Endothelial cell of umbilical vein (primary cell): ENCODE measurements around the gene NPIPA3. TPM values are rescaled to one million over a fixed set of nuclear protein-coding genes. Genes with fewer than 3 reads are reported as not detected.

Experiments used
- BruUV-seq: library from RNA; stranded (reverse); fragments of 400-500 nt; replicated peaks from 2 replicates; lab custom pipeline; 2021; lab: Mats Ljungman, UMichigan
- CTCF ChIA-PET: fragments of 300-600, 350-600 bp; sonication (Branson Sonifier 250); formaldehyde crosslinking; loops from one replicate; lab custom pipeline; 2021; ENCODE audit warnings: antibody characterized with exemption, inconsistent platforms; lab: Charles Lee
- POLR2A ChIA-PET: fragments of 300-600, 350-600 bp; sonication (Branson Sonifier 250); formaldehyde crosslinking; loops from one replicate; lab custom pipeline; 2021; ENCODE audit warnings: antibody characterized with exemption, inconsistent platforms; lab: Charles Lee
- DNase-seq: peaks from one replicate; pipeline ENCODE4 v3.0.0-alpha.2; 2011; ENCODE audit warnings: low read depth, low spot score
- FAIRE-seq: peaks from 2 replicates; lab custom pipeline; 2011; peaks lifted over from hg19 to GRCh38; lab: Jason Lieb, UNC
- H2AFZ ChIP-seq: 2 replicates; pipeline ENCODE4 v1.6.0; 2012; ENCODE audit warnings: low read depth, low read length, control low read depth, inconsistent platforms
- H3K27ac ChIP-seq: 2 replicates; pipeline ENCODE4 v1.5.1; 2011; ENCODE audit warnings: low read depth, mild to moderate bottlenecking, control low read depth, low read length, moderate library complexity; ENCODE audit not compliant: insufficient read depth
- H3K27me3 ChIP-seq, 2 experiments: 2 replicates each; pipeline versions ENCODE4 v1.6.0 to v1.6.1; 2011; ENCODE audit warnings: low read length in 2 of 2, mixed read lengths in 1 of 2; ENCODE audit not compliant: control insufficient read depth in 2 of 2, insufficient read depth in 2 of 2
- H3K36me3 ChIP-seq, 2 experiments: 2 replicates in 1 of 2; 3 replicates in 1 of 2; pipeline ENCODE4 v1.5.1; 2011; ENCODE audit warnings: low read length in 2 of 2, mild to moderate bottlenecking in 1 of 2, moderate library complexity in 1 of 2; ENCODE audit not compliant: control insufficient read depth in 2 of 2, insufficient read depth in 2 of 2; ENCODE audit errors: extremely low read depth in 1 of 2
- H3K4me1 ChIP-seq: 3 replicates; pipeline ENCODE4 v1.5.1; 2011; ENCODE audit warnings: mild to moderate bottlenecking, low read length; ENCODE audit not compliant: control insufficient read depth, insufficient read depth; ENCODE audit errors: extremely low read depth
- H3K4me2 ChIP-seq: 2 replicates; pipeline ENCODE4 v1.6.1; 2011; ENCODE audit warnings: low read length, control low read depth, mixed read lengths; ENCODE audit not compliant: insufficient read depth
- H3K4me3 ChIP-seq, 3 experiments: fragments of 200-600 bp in 1 of 3; sonication (generic), shearing (Covaris generic) in 1 of 3; replicated peaks in 1 of 3; 2 replicates each; pipeline ENCODE4 v1.5.1; 2011 to 2016; ENCODE audit warnings: control low read depth in 3 of 3, low read length in 3 of 3, mild to moderate bottlenecking in 2 of 3, inconsistent platforms in 1 of 3, low read depth in 1 of 3, moderate library complexity in 1 of 3; ENCODE audit not compliant: insufficient read depth in 1 of 3
- H3K79me2 ChIP-seq: 2 replicates; pipeline ENCODE4 v1.6.0; 2012; ENCODE audit warnings: low read length, inconsistent platforms; ENCODE audit not compliant: control insufficient read depth, insufficient read depth
- H3K9ac ChIP-seq: replicated peaks from 2 replicates; pipeline ENCODE3; 2011; ENCODE audit warnings: low read length, control low read depth; ENCODE audit not compliant: insufficient read depth; ENCODE audit errors: extremely low read depth
- H3K9me1 ChIP-seq: replicated peaks from 3 replicates; pipeline ENCODE4 v1.6.0; 2011; ENCODE audit warnings: mild to moderate bottlenecking, low read length; ENCODE audit not compliant: control insufficient read depth, insufficient read depth; ENCODE audit errors: extremely low read depth
- H3K9me3 ChIP-seq: replicated peaks from 2 replicates; pipeline ENCODE4 v1.5.1; 2012; ENCODE audit warnings: low read length, inconsistent platforms; ENCODE audit not compliant: control insufficient read depth, insufficient read depth
- H4K20me1 ChIP-seq: replicated peaks from 2 replicates; pipeline ENCODE3; 2011; ENCODE audit warnings: mild to moderate bottlenecking, low read length; ENCODE audit not compliant: control insufficient read depth, insufficient read depth; ENCODE audit errors: extremely low read depth
- EZH2 ChIP-seq: IDR thresholded peaks from 2 replicates; pipeline ENCODE4 v1.6.1; 2012; ENCODE audit warnings: borderline replicate concordance, low read depth, mild to moderate bottlenecking, moderate library complexity, low read length, inconsistent platforms; ENCODE audit not compliant: severe bottlenecking
- FOS ChIP-seq: IDR thresholded peaks from 2 replicates; pipeline ENCODE4 v1.6.1; 2011; ENCODE audit warnings: mild to moderate bottlenecking, low read length, moderate library complexity, borderline replicate concordance; ENCODE audit not compliant: insufficient read depth
- GATA2 ChIP-seq: IDR thresholded peaks from 2 replicates; pipeline ENCODE4 v1.7.0; 2011; ENCODE audit warnings: low read depth, mild to moderate bottlenecking, moderate library complexity, mixed read lengths, low read length; ENCODE audit not compliant: insufficient read length, insufficient read depth
- JUN ChIP-seq: IDR thresholded peaks from 2 replicates; pipeline ENCODE4 v1.6.1; 2011; ENCODE audit warnings: borderline replicate concordance, low read depth; ENCODE audit not compliant: insufficient read length, insufficient read depth
- MYC ChIP-seq: IDR thresholded peaks from one replicate; pipeline ENCODE4 v1.6.1; 2011; ENCODE audit warnings: mild to moderate bottlenecking, low read depth, low read length
- POLR2A ChIP-seq: IDR thresholded peaks from 2 replicates; pipeline ENCODE4 v1.6.1; 2012; ENCODE audit warnings: low read depth, mild to moderate bottlenecking, control low read depth, low read length
- POLR2AphosphoS5 ChIP-seq: IDR thresholded peaks from 2 replicates; pipeline ENCODE4 v1.6.1; 2012; ENCODE audit warnings: low read depth, mild to moderate bottlenecking, control low read depth, low read length, moderate library complexity; ENCODE audit not compliant: insufficient read depth
- dilution Hi-C: fragments of 300-500 bp; cut with MboI; formaldehyde crosslinking; loops from one replicate; pipeline ENCODE4 v1.15.0; 2019; ENCODE audit warnings: low sequenced_read_pairs; ENCODE audit not compliant: extremely low pct_ligation_motif_present
- intact Hi-C: fragments of 100-400 bp; cut with micrococcal nuclease; formaldehyde crosslinking; loops from one replicate; pipeline ENCODE4 v1.10.0; 2022
- polyA plus RNA-seq, 4 experiments: library from polyadenylated mRNA; depleted of rRNA in 3 of 4; stranded (reverse) in 3 of 4; unstranded in 1 of 4; fragments of >200 nt; gene quantifications; 2 replicates each; pipeline versions ENCODE4 v1.2.1 to v1.2.3, GENCODE V29; 2011 to 2012; ENCODE audit warnings: missing spikeins in 1 of 4
- total RNA-seq: library from RNA; stranded (reverse); gene quantifications from 2 replicates; pipeline ENCODE4 v1.2.3, GENCODE V29; 2021
- TF ChIP-seq, protein P1 (sequence below), 2 donors: IDR thresholded peaks; 1 replicate in 1 of 2; 2 replicates in 1 of 2; pipeline ENCODE4 v1.5.1; 2011; ENCODE audit warnings: low read length in 2 of 2, mild to moderate bottlenecking in 2 of 2, moderate library complexity in 2 of 2, control low read depth in 1 of 2, inconsistent platforms in 1 of 2, low read depth in 1 of 2; ENCODE audit not compliant: insufficient read depth in 1 of 2; ENCODE audit errors: extremely low read depth in 1 of 2
- TF ChIP-seq, protein P2 (sequence below): IDR thresholded peaks from 2 replicates; pipeline ENCODE4 v1.6.1; 2011; ENCODE audit not compliant: insufficient read depth, insufficient read length

Gene NPIPA3
- total and polyA plus RNA-seq, 2 donors (not counting 3 experiments of a cell fraction or from before 2014, with no cell fraction given), result 2.2 to 3.0 TPM

DNA sequence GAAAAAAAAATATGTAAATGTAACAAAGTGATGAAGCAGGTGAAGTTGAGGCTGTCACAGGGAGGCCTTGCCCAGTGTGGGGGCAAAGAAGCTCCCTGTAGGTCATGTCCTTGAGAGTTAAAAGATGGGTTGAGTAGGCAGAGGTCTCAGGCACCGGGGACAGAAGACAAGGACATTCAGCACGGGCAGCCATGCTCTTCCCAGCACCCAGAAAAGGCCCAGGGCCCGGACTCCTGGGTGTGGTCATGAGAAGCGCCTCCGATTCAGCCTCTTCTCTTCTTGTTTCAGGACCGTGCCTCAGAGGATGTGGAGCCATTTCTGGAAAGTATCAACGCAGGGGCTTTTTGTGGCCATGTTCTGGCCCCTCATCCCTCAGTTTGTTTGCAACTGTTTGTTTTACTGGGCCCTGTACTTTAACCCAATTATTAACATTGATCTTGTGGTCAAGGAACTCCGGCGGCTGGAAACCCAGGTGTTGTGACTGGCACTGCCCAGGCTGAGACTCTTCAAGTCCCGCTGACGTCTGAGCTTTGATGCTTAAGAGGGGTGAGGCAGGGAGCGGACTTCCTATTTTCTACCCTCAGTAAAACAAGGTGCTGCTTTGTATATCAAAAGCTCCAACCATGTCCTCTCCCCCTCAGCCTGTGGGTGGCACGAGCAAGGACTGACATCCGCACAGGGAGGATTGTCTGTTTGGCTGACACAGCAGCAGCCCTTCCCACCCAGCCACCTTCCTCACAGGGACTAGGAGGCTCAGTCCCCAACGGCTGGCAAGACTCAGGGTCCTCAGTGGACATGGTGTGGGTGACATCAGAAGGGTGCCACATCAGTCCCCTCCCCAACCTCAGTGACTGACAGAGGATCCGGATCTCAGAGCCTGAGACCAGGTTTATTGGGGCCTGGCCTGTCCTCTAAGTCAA is 35.6 kb upstream of the NPIPA3 start:
- Histone ChIP-seq H3K9me3 (no peaks in the 10 kb centered on the region), H3K36me3 (peaks cover 18 to 30% of the 10 kb centered on the region in 2 experiments), H2AFZ (no peak overlapping the region), H3K4me1 (no peaks in the 10 kb centered on the region), H3K9me1 (no peaks in the 10 kb centered on the region), H3K4me3 (no peak overlapping the region), H3K79me2 (no peaks in the 10 kb centered on the region), H3K4me2 (no peak overlapping the region), H3K9ac (no peak overlapping the region), H4K20me1 (no peaks in the 10 kb centered on the region), H3K27me3 (no peaks in the 10 kb centered on the region), H3K27ac (no peak overlapping the region)
- intact Hi-C loops, result no loop called here
- no peak for TF ChIP-seq MYC
- TF ChIP-seq EZH2, result no peak
- TF ChIP-seq, protein P1, sequence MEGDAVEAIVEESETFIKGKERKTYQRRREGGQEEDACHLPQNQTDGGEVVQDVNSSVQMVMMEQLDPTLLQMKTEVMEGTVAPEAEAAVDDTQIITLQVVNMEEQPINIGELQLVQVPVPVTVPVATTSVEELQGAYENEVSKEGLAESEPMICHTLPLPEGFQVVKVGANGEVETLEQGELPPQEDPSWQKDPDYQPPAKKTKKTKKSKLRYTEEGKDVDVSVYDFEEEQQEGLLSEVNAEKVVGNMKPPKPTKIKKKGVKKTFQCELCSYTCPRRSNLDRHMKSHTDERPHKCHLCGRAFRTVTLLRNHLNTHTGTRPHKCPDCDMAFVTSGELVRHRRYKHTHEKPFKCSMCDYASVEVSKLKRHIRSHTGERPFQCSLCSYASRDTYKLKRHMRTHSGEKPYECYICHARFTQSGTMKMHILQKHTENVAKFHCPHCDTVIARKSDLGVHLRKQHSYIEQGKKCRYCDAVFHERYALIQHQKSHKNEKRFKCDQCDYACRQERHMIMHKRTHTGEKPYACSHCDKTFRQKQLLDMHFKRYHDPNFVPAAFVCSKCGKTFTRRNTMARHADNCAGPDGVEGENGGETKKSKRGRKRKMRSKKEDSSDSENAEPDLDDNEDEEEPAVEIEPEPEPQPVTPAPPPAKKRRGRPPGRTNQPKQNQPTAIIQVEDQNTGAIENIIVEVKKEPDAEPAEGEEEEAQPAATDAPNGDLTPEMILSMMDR (IDR thresholded peaks at IDR 0.05; ENCODE audit: extremely low read depth in 1 of 2, insufficient read depth in 1 of 2, low read depth in 1 of 2, low read length in 2 of 2), result no peak
- TF ChIP-seq GATA2, result no peak
- TF ChIP-seq, protein P2, sequence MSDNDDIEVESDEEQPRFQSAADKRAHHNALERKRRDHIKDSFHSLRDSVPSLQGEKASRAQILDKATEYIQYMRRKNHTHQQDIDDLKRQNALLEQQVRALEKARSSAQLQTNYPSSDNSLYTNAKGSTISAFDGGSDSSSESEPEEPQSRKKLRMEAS, result no peak
- TF ChIP-seq POLR2A, result no peak
- TF ChIP-seq JUN, result no peak
- no peak for TF ChIP-seq FOS
- TF ChIP-seq POLR2AphosphoS5, result no peak
- no TSS peak for BruUV-seq
- FAIRE-seq (no peak), DNase-seq (no peak)
- POLR2A ChIA-PET, result no interaction called here
- CTCF ChIA-PET, result no interaction called here
- dilution Hi-C loops, result no loop called here
